HCT116 (cell line): ENCODE data around the gene TNXB. TPM values are rescaled to one million over a fixed set of nuclear protein-coding genes. Genes with fewer than 3 reads are reported as not detected.
A peak's percentile ranks its signal among the peaks of the same experiment; 100 is the strongest.

Experiments used
- ATAC-seq: fragments of 200-7000 bp; cut with Tn5 transposase; 2 replicates; pipeline ENCODE4 v1.9.1; 2020; ENCODE audit warnings: mild to moderate bottlenecking, moderate library complexity
- BruUV-seq: library from RNA; stranded (reverse); fragments of 400-500 nt; replicated peaks from 2 replicates; lab custom pipeline; 2021; lab: Mats Ljungman, UMichigan
- CTCF ChIA-PET: fragments of 300-600 bp; sonication (Branson Sonifier 250); formaldehyde crosslinking; loops from one replicate; lab custom pipeline; 2021; ENCODE audit warnings: antibody characterized with exemption; lab: Charles Lee
- POLR2A ChIA-PET: fragments of 300-600, 350-600 bp; sonication (Branson Sonifier 250); formaldehyde crosslinking; loops from one replicate; lab custom pipeline; 2021; ENCODE audit warnings: antibody characterized with exemption; lab: Charles Lee
- RAD21 ChIA-PET, 2 experiments: fragments of 300-600 bp; sonication (Branson Sonifier 250); formaldehyde crosslinking; loops; one replicate each; lab custom pipeline; 2023; ENCODE audit warnings: low total read pairs in 2 of 2; ENCODE audit not compliant: uncharacterized antibody in 2 of 2, unreplicated experiment in 2 of 2, low non-redundant PET in 1 of 2; lab: Charles Lee
- DNase-seq: peaks from one replicate; pipeline ENCODE4 v3.0.0-alpha.2; 2010; ENCODE audit warnings: low read depth, low spot score
- H2AFZ ChIP-seq: fragments of 200-600 bp; shearing (Covaris generic), sonication (generic); 2 replicates; pipeline ENCODE4 v1.6.1; 2017; ENCODE audit warnings: low read depth, mixed run types, mixed read lengths, antibody characterized with exemption, low read length; ENCODE audit not compliant: poor library complexity, severe bottlenecking
- H3K27ac ChIP-seq: 2 replicates; pipeline ENCODE4 v1.5.1; 2012; ENCODE audit warnings: low read depth, low read length
- H3K27me3 ChIP-seq: fragments of 200-600 bp; sonication (generic); 2 replicates; pipeline ENCODE4 v1.6.1; 2016; ENCODE audit warnings: mixed run types, low read length, mixed read lengths; ENCODE audit not compliant: insufficient read depth
- H3K36me3 ChIP-seq, 2 experiments: fragments of 200-500 bp in 1 of 2; fragments of 200-600 bp in 1 of 2; sonication (Bioruptor generic) in 1 of 2; sonication (generic) in 1 of 2; 2 replicates each; pipeline versions ENCODE4 v1.5.1 to v1.6.1; 2014 to 2016; ENCODE audit warnings: low read length in 2 of 2, inconsistent platforms in 1 of 2, mixed read lengths in 1 of 2, mixed run types in 1 of 2; ENCODE audit not compliant: insufficient read depth in 2 of 2, control insufficient read depth in 1 of 2
- H3K4me1 ChIP-seq, 2 experiments: fragments of 200-600 bp in 1 of 2; sonication (generic) in 1 of 2; 2 replicates each; pipeline versions ENCODE4 v1.5.1 to v1.6.1; 2012 to 2017; ENCODE audit warnings: low read length in 2 of 2, inconsistent platforms in 1 of 2, mild to moderate bottlenecking in 1 of 2, mixed read lengths in 1 of 2, mixed run types in 1 of 2, moderate library complexity in 1 of 2; ENCODE audit not compliant: insufficient read depth in 2 of 2, control insufficient read depth in 1 of 2
- H3K4me2 ChIP-seq: fragments of 200-600 bp; sonication (generic); 2 replicates; pipeline ENCODE4 v1.6.1; 2017; ENCODE audit warnings: mixed run types, low read length, mixed read lengths
- H3K4me3 ChIP-seq, 2 experiments: fragments of 200-600 bp in 1 of 2; sonication (generic) in 1 of 2; replicated peaks in 1 of 2; 2 replicates each; pipeline ENCODE4 v1.5.1; 2011 to 2016; ENCODE audit warnings: low read length in 2 of 2, control low read depth in 1 of 2, low read depth in 1 of 2, mild to moderate bottlenecking in 1 of 2, mixed read lengths in 1 of 2, mixed run types in 1 of 2
- H3K79me2 ChIP-seq: fragments of 200-600 bp; sonication (generic); 2 replicates; pipeline ENCODE4 v1.6.1; 2017; ENCODE audit warnings: mild to moderate bottlenecking, mixed run types, low read length, moderate library complexity, mixed read lengths; ENCODE audit not compliant: insufficient read depth
- H3K9ac ChIP-seq: fragments of 200-600 bp; sonication (generic); 2 replicates; pipeline ENCODE4 v1.6.1; 2016; ENCODE audit warnings: low read length, mixed read lengths
- H3K9me2 ChIP-seq: fragments of 200-600 bp; sonication (generic), shearing (Covaris generic); 2 replicates; pipeline ENCODE4 v1.6.1; 2017; ENCODE audit warnings: mixed run types, mild to moderate bottlenecking, moderate library complexity; ENCODE audit not compliant: insufficient read depth
- H3K9me3 ChIP-seq, 2 experiments: fragments of 200-500 bp in 1 of 2; fragments of 200-600 bp in 1 of 2; sonication (Bioruptor generic) in 1 of 2; sonication (generic) in 1 of 2; 2 replicates each; pipeline ENCODE4 v1.6.1; 2014 to 2017; ENCODE audit warnings: low read length in 2 of 2, mixed read lengths in 2 of 2, inconsistent platforms in 1 of 2, low read depth in 1 of 2, mild to moderate bottlenecking in 1 of 2, mixed run types in 1 of 2, moderate library complexity in 1 of 2; ENCODE audit not compliant: control insufficient read depth in 1 of 2, insufficient read depth in 1 of 2
- H4K20me1 ChIP-seq: fragments of 200-600 bp; sonication (generic), shearing (Covaris generic); 2 replicates; pipeline ENCODE4 v1.6.1; 2017; ENCODE audit warnings: mixed run types, mild to moderate bottlenecking, moderate library complexity; ENCODE audit not compliant: insufficient read depth
- EGR1 ChIP-seq: IDR thresholded peaks from 2 replicates; pipeline ENCODE4 v1.6.1; 2012; ENCODE audit warnings: low read depth
- FOSL1 ChIP-seq: IDR thresholded peaks from 2 replicates; pipeline ENCODE4 v1.6.1; 2012; ENCODE audit warnings: low read depth
- JUND ChIP-seq: IDR thresholded peaks from 2 replicates; pipeline ENCODE4 v1.6.1; 2012
- MAX ChIP-seq: IDR thresholded peaks from 2 replicates; pipeline ENCODE4 v1.6.1; 2012
- POLR2A ChIP-seq: IDR thresholded peaks from 2 replicates; pipeline ENCODE4 v1.7.0; 2011; ENCODE audit warnings: borderline replicate concordance; ENCODE audit not compliant: insufficient read depth, insufficient read length; ENCODE audit errors: extremely low read depth
- POLR2AphosphoS5 ChIP-seq: IDR thresholded peaks from 2 replicates; pipeline ENCODE4 v1.6.1; 2011; ENCODE audit warnings: mild to moderate bottlenecking, low read depth, low read length, moderate library complexity
- RAD21 ChIP-seq: IDR thresholded peaks from 2 replicates; pipeline ENCODE4 v1.6.1; 2012; ENCODE audit warnings: low read depth, mild to moderate bottlenecking
- SIN3A ChIP-seq: IDR thresholded peaks from 2 replicates; pipeline ENCODE4 v1.6.1; 2012; ENCODE audit warnings: low read depth
- ZFX ChIP-seq: fragments of 450-650 bp; IDR thresholded peaks from 2 replicates; pipeline ENCODE4 v1.6.1; 2017
- ZNF274 ChIP-seq: fragments of 200-500 bp; sonication (Bioruptor generic); IDR thresholded peaks from 2 replicates; pipeline ENCODE4 v1.6.1; 2014; ENCODE audit warnings: mild to moderate bottlenecking, low read depth, low read length, inconsistent platforms
- intact Hi-C: fragments of 100-400 bp; cut with micrococcal nuclease; formaldehyde crosslinking; loops from 2 replicates; pipeline ENCODE4 v1.10.0; 2022
- total RNA-seq: library from RNA; stranded (reverse); gene quantifications from one replicate; pipeline ENCODE4 v1.2.1, GENCODE V29; 2021; ENCODE audit not compliant: unreplicated experiment
- TF ChIP-seq, protein P1 (sequence below): IDR thresholded peaks from 2 replicates; pipeline ENCODE4 v1.6.1; 2012; ENCODE audit warnings: low read depth
- TF ChIP-seq, protein P2 (sequence below): IDR thresholded peaks from 2 replicates; pipeline ENCODE4 v1.6.1; 2012

Gene TNXB
- total RNA-seq, 1 experiment from 2014 or later, result 8.5 TPM

- Histone ChIP-seq H3K79me2 (no peaks in the 10 kb centered on the region), H3K27me3 (no peaks in the 10 kb centered on the region), H3K9me3 (no peaks in the 10 kb centered on the region), H3K4me1 (peaks cover 14 to 30% of the 10 kb centered on the region in 2 experiments), H3K4me2 (peak overlapping the region; percentile 21; the same call in 1 of the 2 replicates), H3K9ac (no peak overlapping the region), H3K9me2 (no peaks in the 10 kb centered on the region), H4K20me1 (no peaks in the 10 kb centered on the region), H3K36me3 (no peaks in the 10 kb centered on the region), H2AFZ (no peak overlapping the region), H3K27ac (no peak overlapping the region), H3K4me3 (no peak overlapping the region)
- ATAC-seq, result no peak; the same call in 1 of the 2 replicates
- no peak for DNase-seq
- RAD21 ChIA-PET, result interaction anchor here in 1 of 2 experiments (0.9 kb wide), 1 partner anchor 326 kb away, joined by 4 read pairs; no protein-coding TSS in a partner anchor
- no TSS peak for BruUV-seq
- intact Hi-C loops, result loop anchor here (1.0 kb wide), 1 partner anchor 108 kb away; no protein-coding TSS in a partner anchor
- CTCF ChIA-PET, result interaction anchor here (0.6 to 1.6 kb wide), 6 partner anchors 11 to 327 kb away, joined by 3 to 6 read pairs (median 4); partner anchors contain the start of gene VWA7
- POLR2A ChIA-PET, result interaction anchor here (0.6 kb wide), 1 partner anchor 681 kb away, joined by 3 read pairs; no protein-coding TSS in a partner anchor
- TF ChIP-seq POLR2AphosphoS5 (no peak), RAD21 (no peak), ZFX (no peak), EGR1 (no peak), JUND (no peak), MAX (no peak), POLR2A (no peak), ZNF274 (no peak), SIN3A (no peak), FOSL1 (no peak)
- TF ChIP-seq, protein P1, sequence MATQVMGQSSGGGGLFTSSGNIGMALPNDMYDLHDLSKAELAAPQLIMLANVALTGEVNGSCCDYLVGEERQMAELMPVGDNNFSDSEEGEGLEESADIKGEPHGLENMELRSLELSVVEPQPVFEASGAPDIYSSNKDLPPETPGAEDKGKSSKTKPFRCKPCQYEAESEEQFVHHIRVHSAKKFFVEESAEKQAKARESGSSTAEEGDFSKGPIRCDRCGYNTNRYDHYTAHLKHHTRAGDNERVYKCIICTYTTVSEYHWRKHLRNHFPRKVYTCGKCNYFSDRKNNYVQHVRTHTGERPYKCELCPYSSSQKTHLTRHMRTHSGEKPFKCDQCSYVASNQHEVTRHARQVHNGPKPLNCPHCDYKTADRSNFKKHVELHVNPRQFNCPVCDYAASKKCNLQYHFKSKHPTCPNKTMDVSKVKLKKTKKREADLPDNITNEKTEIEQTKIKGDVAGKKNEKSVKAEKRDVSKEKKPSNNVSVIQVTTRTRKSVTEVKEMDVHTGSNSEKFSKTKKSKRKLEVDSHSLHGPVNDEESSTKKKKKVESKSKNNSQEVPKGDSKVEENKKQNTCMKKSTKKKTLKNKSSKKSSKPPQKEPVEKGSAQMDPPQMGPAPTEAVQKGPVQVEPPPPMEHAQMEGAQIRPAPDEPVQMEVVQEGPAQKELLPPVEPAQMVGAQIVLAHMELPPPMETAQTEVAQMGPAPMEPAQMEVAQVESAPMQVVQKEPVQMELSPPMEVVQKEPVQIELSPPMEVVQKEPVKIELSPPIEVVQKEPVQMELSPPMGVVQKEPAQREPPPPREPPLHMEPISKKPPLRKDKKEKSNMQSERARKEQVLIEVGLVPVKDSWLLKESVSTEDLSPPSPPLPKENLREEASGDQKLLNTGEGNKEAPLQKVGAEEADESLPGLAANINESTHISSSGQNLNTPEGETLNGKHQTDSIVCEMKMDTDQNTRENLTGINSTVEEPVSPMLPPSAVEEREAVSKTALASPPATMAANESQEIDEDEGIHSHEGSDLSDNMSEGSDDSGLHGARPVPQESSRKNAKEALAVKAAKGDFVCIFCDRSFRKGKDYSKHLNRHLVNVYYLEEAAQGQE, result no peak
- TF ChIP-seq, protein P2, sequence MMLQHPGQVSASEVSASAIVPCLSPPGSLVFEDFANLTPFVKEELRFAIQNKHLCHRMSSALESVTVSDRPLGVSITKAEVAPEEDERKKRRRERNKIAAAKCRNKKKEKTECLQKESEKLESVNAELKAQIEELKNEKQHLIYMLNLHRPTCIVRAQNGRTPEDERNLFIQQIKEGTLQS, result no peak
Measured at GRCh38 chr6:32086661-32087573, 22.2 kb downstream of the TNXB start.
